GM23338 (cell line): ENCODE data around the gene NFATC3. TPM values are rescaled to one million over a fixed set of nuclear protein-coding genes. Genes with fewer than 3 reads are reported as not detected.

Source experiments
- ATAC-seq: fragments of 200-7000 bp; cut with Tn5 transposase; 3 replicates; pipeline ENCODE4 v1.9.1; 2020
- DNase-seq: peaks from one replicate; pipeline ENCODE4 v3.0.0-alpha.2; 2015; ENCODE audit warnings: low spot score
- H2AFZ ChIP-seq: fragments of 200-600 bp; sonication (generic); 2 replicates; pipeline ENCODE4 v1.8.0; 2016; ENCODE audit warnings: antibody characterized with exemption, mild to moderate bottlenecking, moderate library complexity
- H3F3A ChIP-seq: fragments of 200-600 bp; sonication (generic); replicated peaks from 2 replicates; pipeline ENCODE4 v1.8.0; 2017; ENCODE audit warnings: antibody characterized with exemption, mixed run types, low read depth
- H3K27ac ChIP-seq: fragments of 200-600 bp; sonication (generic); 2 replicates; pipeline ENCODE4 v1.6.1; 2016; ENCODE audit warnings: low read depth
- H3K27me3 ChIP-seq: fragments of 200-600 bp; sonication (generic); 2 replicates; pipeline ENCODE4 v1.8.0; 2016; ENCODE audit warnings: mild to moderate bottlenecking, mixed run types, moderate library complexity; ENCODE audit not compliant: insufficient read depth
- H3K36me3 ChIP-seq: fragments of 200-600 bp; sonication (generic); 2 replicates; pipeline ENCODE4 v1.8.0; 2016; ENCODE audit warnings: mild to moderate bottlenecking; ENCODE audit not compliant: insufficient read depth
- H3K4me1 ChIP-seq: fragments of 200-600 bp; sonication (generic); 2 replicates; pipeline ENCODE4 v1.8.0; 2016; ENCODE audit warnings: mild to moderate bottlenecking, moderate library complexity; ENCODE audit not compliant: insufficient read depth
- H3K4me2 ChIP-seq: fragments of 200-600 bp; sonication (generic); 2 replicates; pipeline ENCODE4 v1.7.1; 2017; ENCODE audit warnings: mixed run types
- H3K4me3 ChIP-seq: fragments of 200-600 bp; sonication (generic); 2 replicates; pipeline ENCODE4 v1.6.1; 2016; ENCODE audit warnings: mixed run types
- H3K79me2 ChIP-seq: fragments of 200-600 bp; sonication (generic); replicated peaks from 2 replicates; pipeline ENCODE4 v1.8.0; 2017; ENCODE audit warnings: mild to moderate bottlenecking; ENCODE audit not compliant: insufficient read depth
- H3K9me2 ChIP-seq: fragments of 200-600 bp; sonication (generic); 2 replicates; pipeline ENCODE4 v1.8.0; 2017; ENCODE audit not compliant: insufficient read depth
- H4K20me1 ChIP-seq: fragments of 200-600 bp; sonication (generic); replicated peaks from 2 replicates; pipeline ENCODE4 v1.8.0; 2017; ENCODE audit warnings: mild to moderate bottlenecking; ENCODE audit not compliant: insufficient read depth
- H3K27ac Mint-ChIP-seq: 2 replicates; pipeline ENCODE4 v1.8.0; 2020; ENCODE audit warnings: inconsistent platforms, mild to moderate bottlenecking, moderate library complexity, mixed read lengths
- H3K27me3 Mint-ChIP-seq: 3 replicates; pipeline ENCODE4 v1.8.0; 2022; ENCODE audit warnings: low read depth, mild to moderate bottlenecking, moderate library complexity, mixed read lengths, inconsistent platforms; ENCODE audit not compliant: insufficient read depth, poor library complexity
- H3K36me3 Mint-ChIP-seq: 3 replicates; pipeline ENCODE4 v1.8.0; 2021; ENCODE audit warnings: low read depth, mild to moderate bottlenecking, inconsistent platforms, moderate library complexity, mixed read lengths
- H3K4me1 Mint-ChIP-seq: 3 replicates; pipeline ENCODE4 v1.8.0; 2020; ENCODE audit warnings: mild to moderate bottlenecking, inconsistent platforms, mixed read lengths
- H3K4me3 Mint-ChIP-seq: 3 replicates; pipeline ENCODE4 v1.8.0; 2021; ENCODE audit warnings: moderate library complexity, mild to moderate bottlenecking, inconsistent platforms, mixed read lengths
- H3K9me3 Mint-ChIP-seq: 3 replicates; pipeline ENCODE4 v1.8.0; 2020; ENCODE audit warnings: moderate library complexity, mild to moderate bottlenecking, inconsistent platforms, mixed read lengths
- CREB1 ChIP-seq: fragments of 250-450 bp; sonication (Bioruptor Pico); IDR thresholded peaks from 2 replicates; pipeline ENCODE4 v1.5.0; 2020; ENCODE audit warnings: low read depth, mild to moderate bottlenecking, moderate library complexity
- ETS1 ChIP-seq: IDR thresholded peaks from 2 replicates; pipeline ENCODE4 v1.6.1; 2016; ENCODE audit warnings: antibody characterized with exemption
- EZH2 ChIP-seq: fragments of 200-600 bp; sonication (generic); IDR thresholded peaks from one replicate; pipeline ENCODE4 v1.8.0; 2017; ENCODE audit warnings: antibody characterized with exemption, mild to moderate bottlenecking, low read depth; ENCODE audit not compliant: unreplicated experiment
- NANOG ChIP-seq: IDR thresholded peaks from 2 replicates; pipeline ENCODE4 v1.6.1; 2016; ENCODE audit warnings: antibody characterized with exemption, borderline replicate concordance
- POLR2AphosphoS5 ChIP-seq: IDR thresholded peaks from 2 replicates; pipeline ENCODE4 v1.6.1; 2016; ENCODE audit warnings: antibody characterized with exemption, low read depth
- STAT1 ChIP-seq: IDR thresholded peaks from one replicate; pipeline ENCODE4 v1.6.1; 2016; ENCODE audit warnings: antibody characterized with exemption; ENCODE audit not compliant: unreplicated experiment
- ZNF114 ChIP-seq: fragments of 250-450 bp; sonication (Bioruptor Pico); IDR thresholded peaks from 2 replicates; pipeline ENCODE4 v1.5.0; 2020; ENCODE audit warnings: mild to moderate bottlenecking, moderate library complexity
- ZNF331 ChIP-seq: fragments of 250-450 bp; sonication (Bioruptor Pico); IDR thresholded peaks from 2 replicates; pipeline ENCODE4 v1.5.0; 2020; ENCODE audit warnings: low read depth, mild to moderate bottlenecking, moderate library complexity
- ZNF462 ChIP-seq: fragments of 250-450 bp; sonication (Bioruptor Pico); IDR thresholded peaks from 2 replicates; pipeline ENCODE4 v1.5.0; 2020; ENCODE audit warnings: mild to moderate bottlenecking, moderate library complexity
- polyA plus RNA-seq: library from polyadenylated mRNA; unstranded; fragments of >200 nt; fragmentation: Nextera tagmentation; extraction: Ambion mirVana; gene quantifications from 2 replicates; pipeline ENCODE4 v1.2.1, GENCODE V29; 2016
- total RNA-seq: library from RNA; depleted of rRNA; stranded (reverse); fragments of >200 nt; shearing (Covaris generic); gene quantifications from 2 replicates; pipeline ENCODE4 v1.2.3, GENCODE V29; 2014
- TF ChIP-seq, protein P1 (sequence below): IDR thresholded peaks from one replicate; pipeline ENCODE4 v1.6.1; 2018; ENCODE audit warnings: antibody characterized with exemption; ENCODE audit not compliant: unreplicated experiment

Gene NFATC3
- total and polyA plus RNA-seq, 2 experiments from 2014 or later = 9.2 to 40.9 TPM

DNA sequence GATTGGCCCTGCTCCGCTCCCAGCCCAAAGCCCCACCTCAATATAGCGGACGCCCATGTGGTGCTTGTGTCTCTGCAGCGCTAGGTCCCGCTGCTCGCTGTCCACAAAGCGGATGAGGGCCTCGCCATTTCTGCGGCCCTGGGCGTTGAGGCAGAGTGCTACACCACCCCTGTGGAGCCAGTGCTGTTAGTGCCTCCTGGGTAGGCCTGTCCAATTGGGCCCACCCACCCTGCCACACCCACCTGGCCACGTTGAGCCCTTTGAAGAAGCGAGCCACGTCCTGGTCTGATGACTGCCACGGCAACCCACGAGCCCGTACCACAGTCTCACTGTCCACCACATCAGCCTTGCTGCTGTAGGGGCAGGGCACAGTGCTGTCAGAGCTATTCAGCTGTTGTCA is 147.2 kb downstream of the NFATC3 start (continued):
- TF ChIP-seq, protein P1, sequence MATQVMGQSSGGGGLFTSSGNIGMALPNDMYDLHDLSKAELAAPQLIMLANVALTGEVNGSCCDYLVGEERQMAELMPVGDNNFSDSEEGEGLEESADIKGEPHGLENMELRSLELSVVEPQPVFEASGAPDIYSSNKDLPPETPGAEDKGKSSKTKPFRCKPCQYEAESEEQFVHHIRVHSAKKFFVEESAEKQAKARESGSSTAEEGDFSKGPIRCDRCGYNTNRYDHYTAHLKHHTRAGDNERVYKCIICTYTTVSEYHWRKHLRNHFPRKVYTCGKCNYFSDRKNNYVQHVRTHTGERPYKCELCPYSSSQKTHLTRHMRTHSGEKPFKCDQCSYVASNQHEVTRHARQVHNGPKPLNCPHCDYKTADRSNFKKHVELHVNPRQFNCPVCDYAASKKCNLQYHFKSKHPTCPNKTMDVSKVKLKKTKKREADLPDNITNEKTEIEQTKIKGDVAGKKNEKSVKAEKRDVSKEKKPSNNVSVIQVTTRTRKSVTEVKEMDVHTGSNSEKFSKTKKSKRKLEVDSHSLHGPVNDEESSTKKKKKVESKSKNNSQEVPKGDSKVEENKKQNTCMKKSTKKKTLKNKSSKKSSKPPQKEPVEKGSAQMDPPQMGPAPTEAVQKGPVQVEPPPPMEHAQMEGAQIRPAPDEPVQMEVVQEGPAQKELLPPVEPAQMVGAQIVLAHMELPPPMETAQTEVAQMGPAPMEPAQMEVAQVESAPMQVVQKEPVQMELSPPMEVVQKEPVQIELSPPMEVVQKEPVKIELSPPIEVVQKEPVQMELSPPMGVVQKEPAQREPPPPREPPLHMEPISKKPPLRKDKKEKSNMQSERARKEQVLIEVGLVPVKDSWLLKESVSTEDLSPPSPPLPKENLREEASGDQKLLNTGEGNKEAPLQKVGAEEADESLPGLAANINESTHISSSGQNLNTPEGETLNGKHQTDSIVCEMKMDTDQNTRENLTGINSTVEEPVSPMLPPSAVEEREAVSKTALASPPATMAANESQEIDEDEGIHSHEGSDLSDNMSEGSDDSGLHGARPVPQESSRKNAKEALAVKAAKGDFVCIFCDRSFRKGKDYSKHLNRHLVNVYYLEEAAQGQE = no peak
- no peak for TF ChIP-seq POLR2AphosphoS5
- no peak for TF ChIP-seq ZNF462 (CRISPR knock-in tag)
- no peak for TF ChIP-seq STAT1

GRCh38 chr16:68233085-68233834 is 148.1 kb downstream of the NFATC3 start:
- Mint-ChIP-seq H3K27ac (peak overlapping the region; percentile 83), H3K36me3 (peaks cover 44% of the 10 kb centered on the region), H3K9me3 (peaks cover 4% of the 10 kb centered on the region), H3K4me3 (peak overlapping the region; percentile 81), H3K27me3 (peaks cover 15% of the 10 kb centered on the region), H3K4me1 (peaks cover 25% of the 10 kb centered on the region)
- Histone ChIP-seq H2AFZ (no peak overlapping the region), H3K4me3 (peak overlapping the region; percentile 98), H3F3A (peaks cover 20% of the 10 kb centered on the region), H3K27ac (0 out of 2 replicates have a peak overlapping the region, but pooled peaks have one; percentile 26), H3K27me3 (no peaks in the 10 kb centered on the region), H3K4me1 (peaks cover 17% of the 10 kb centered on the region), H3K9me2 (no peaks in the 10 kb centered on the region), H3K79me2 (peaks cover 23% of the 10 kb centered on the region), H3K4me2 (peak overlapping the region; percentile 99), H4K20me1 (peaks cover 18% of the 10 kb centered on the region), H3K36me3 (0 out of 2 replicates have a peak, but pooled peaks cover 4% of the 10 kb centered on the region)
- DNase-seq (no peak), ATAC-seq (no peak)
- TF ChIP-seq ETS1 = no peak
- TF ChIP-seq EZH2 = no peak
- TF ChIP-seq NANOG = no peak
- TF ChIP-seq ZNF331 = no peak
- no peak for TF ChIP-seq CREB1 (CRISPR knock-in tag)
- TF ChIP-seq STAT1 = no peak
- no peak for TF ChIP-seq ZNF114 (CRISPR knock-in tag)
- TF ChIP-seq POLR2AphosphoS5 = no peak
